GM12875 (cell line): Measurements from ENCODE around the gene BIRC2.

Source experiments
- H3K4me3 ChIP-seq: one replicate; pipeline ENCODE4 v1.5.1; 2011; ENCODE audit warnings: low read depth, low read length, control low read depth
- TF ChIP-seq, protein P1 (sequence below): IDR thresholded peaks from 2 replicates; pipeline ENCODE4 v1.5.1; 2011; ENCODE audit warnings: low read depth, mild to moderate bottlenecking, control low read depth, inconsistent platforms, low read length, moderate library complexity, borderline replicate concordance; ENCODE audit not compliant: insufficient read depth

The BIRC2 gene

DNA sequence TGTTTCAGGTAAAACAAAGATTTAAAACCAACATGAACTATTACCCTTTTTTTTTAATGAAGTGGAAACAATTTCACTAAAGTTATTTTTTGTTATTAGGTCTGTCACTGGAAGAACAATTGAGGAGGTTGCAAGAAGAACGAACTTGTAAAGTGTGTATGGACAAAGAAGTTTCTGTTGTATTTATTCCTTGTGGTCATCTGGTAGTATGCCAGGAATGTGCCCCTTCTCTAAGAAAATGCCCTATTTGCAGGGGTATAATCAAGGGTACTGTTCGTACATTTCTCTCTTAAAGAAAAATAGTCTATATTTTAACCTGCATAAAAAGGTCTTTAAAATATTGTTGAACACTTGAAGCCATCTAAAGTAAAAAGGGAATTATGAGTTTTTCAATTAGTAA lies 30.9 kb downstream of the BIRC2 start:
- TF ChIP-seq, protein P1, sequence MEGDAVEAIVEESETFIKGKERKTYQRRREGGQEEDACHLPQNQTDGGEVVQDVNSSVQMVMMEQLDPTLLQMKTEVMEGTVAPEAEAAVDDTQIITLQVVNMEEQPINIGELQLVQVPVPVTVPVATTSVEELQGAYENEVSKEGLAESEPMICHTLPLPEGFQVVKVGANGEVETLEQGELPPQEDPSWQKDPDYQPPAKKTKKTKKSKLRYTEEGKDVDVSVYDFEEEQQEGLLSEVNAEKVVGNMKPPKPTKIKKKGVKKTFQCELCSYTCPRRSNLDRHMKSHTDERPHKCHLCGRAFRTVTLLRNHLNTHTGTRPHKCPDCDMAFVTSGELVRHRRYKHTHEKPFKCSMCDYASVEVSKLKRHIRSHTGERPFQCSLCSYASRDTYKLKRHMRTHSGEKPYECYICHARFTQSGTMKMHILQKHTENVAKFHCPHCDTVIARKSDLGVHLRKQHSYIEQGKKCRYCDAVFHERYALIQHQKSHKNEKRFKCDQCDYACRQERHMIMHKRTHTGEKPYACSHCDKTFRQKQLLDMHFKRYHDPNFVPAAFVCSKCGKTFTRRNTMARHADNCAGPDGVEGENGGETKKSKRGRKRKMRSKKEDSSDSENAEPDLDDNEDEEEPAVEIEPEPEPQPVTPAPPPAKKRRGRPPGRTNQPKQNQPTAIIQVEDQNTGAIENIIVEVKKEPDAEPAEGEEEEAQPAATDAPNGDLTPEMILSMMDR, result no peak
- no peak overlapping the region for H3K4me3 ChIP-seq

DNA sequence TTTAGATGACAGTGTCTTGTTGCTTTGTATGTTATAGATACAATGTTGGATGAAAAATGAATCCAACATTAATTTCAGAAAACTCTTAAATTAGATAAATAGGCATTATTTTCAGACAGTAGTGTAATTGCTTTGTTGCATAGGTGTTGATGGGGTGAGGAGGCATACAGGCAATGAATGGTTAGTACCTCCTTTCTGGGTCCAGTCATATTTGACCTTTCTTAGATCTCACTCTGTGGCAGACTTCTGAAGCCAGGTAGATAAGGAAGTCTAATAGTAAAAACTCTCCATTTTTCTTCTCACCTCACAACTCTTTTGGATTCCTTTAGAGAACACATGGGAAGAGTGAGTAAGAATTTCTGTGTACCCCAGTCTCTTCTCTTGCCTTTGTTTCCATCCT lies 31.8 kb downstream of the BIRC2 start:
- H3K4me3 ChIP-seq, result no peak overlapping the region
- TF ChIP-seq, protein P1, result no peak

DNA sequence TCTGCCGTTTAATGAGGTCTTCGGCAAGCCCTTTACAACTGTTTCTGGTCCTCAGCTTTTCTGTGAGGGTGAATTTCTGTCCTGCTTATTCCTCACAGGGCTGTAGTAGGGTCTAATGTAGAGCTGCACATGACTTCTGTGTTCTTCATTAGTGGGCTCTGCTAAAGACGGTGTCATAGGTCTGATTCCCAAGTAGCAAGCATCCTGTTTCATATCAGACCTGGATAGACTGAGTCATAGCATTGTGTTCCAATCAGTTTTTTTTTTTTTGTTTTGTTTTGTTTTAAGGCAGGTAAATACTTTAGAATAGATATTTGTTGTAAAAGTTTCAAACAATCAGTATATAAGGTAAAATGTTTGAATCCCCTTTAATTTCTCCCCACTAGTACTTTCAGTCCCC lies 35.4 kb downstream of the BIRC2 start:
- TF ChIP-seq, protein P1, result no peak
- H3K4me3 ChIP-seq, result no peak overlapping the region

DNA sequence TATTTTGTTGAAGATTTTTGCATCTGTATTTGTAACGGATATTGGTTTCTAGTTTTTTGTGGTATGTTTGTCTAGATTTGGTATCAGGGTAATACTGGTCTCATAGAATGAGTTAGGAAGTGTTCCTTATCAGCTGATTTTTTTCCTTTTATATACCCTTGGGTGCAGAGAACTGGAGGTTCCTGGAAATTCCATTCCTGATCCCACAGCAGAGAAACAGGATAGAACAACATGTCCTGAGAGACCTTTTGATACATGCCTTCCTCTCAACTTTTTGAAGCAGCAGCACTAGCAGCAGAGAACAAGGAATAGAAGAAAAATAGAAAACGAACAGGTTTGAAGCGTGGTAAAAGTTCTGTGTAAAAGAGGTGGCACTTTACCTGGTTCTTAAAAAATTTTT lies 36.8 kb downstream of the BIRC2 start:
- H3K4me3 ChIP-seq, result no peak overlapping the region
- TF ChIP-seq, protein P1, result no peak

DNA sequence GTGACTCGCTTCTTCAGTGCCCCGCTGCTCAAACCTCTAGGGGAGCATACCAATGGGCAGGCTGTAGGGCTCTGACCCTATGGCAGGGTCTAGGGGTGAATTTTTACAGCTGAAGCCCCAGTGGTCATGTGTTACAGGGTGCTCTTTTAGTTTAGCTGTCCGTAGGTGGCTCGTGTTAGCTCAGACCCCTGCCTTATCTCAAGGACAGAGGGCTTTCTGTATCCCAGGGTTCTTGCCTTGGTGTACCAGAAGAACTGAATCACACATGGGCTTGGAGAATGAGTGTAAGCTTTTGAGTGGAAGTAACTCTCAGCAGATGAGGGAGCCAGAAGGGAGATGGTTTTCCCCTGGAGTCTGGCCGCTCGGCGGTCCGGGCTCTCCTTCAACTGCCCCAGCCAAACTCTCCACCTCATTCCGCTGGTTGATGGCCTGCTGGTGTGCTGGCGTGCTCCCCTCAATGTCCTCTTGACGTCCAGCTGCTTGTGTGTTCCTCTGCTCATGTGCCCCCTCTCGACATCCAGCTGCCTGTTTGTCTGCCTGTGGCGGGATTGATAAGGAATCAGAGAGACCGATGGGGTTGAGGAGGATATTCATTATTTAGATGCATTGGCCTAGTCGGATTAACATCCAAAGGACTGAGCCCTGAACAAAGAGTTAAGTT lies 37.5 kb downstream of the BIRC2 start:
- TF ChIP-seq, protein P1, result no peak
- H3K4me3 ChIP-seq, result no peak overlapping the region

DNA sequence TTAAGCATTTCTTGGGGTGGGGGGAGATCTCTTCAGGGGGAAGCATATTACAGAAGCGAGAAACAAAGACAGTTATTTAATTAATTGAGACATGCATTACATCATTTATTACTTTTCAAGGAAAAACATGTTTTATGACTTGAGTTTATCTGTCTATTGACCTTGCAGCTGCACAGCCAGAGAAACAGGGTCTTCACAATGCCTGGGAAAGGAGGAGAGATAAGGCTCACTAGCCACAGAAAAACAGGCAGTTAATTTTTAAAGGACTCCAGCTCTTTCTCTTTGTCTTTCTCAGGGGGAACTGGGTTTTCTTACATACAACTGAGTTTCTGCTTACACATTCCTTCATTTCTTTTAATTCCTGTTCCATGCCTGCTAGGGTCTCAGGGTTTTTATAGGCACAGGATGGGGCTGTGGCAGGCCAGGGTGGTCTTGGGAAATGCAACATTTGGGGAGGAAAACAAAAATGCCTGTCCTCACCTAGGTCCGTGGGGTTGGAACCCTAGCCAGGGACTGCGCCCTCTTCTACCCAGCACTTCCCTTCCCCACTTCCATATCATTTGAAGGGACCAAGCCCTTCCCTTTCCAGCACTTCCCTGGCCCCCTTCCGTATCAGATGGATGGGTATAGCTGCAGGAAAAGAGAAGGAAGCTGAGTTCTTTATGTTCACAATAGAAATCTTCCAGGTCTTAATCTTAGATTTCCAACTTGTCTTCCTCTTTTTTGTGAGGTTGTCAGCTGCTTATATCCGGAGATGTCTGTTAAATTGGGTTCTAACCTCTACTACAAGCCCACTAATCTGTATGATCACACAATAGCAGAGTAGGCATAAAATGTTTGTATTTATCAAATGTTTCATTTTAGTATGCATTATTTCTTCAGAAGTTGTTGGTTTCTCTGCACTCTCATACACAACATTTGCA lies 38.3 kb downstream of the BIRC2 start:
- TF ChIP-seq, protein P1, result no peak
- no peak overlapping the region for H3K4me3 ChIP-seq
